H54 (cell line): ENCODE measurements around the gene CASP5.
"Not testable (repeated sequence)": the region's sequence is repeated elsewhere in the genome, so short reads cannot be mapped to it uniquely, and the experiment has no call there.

ENCODE experiments used
- DNase-seq: peaks from one replicate; pipeline ENCODE4 v3.0.0; 2011; ENCODE audit warnings: low spot score, mixed read lengths; ENCODE audit not compliant: insufficient read length
- FAIRE-seq: peaks from 3 replicates; lab custom pipeline; 2011; peaks lifted over from hg19 to GRCh38; lab: Jason Lieb, UNC
- POLR2A ChIP-seq: IDR thresholded peaks from 2 replicates; pipeline ENCODE4 v1.6.1; 2011; ENCODE audit warnings: low read depth, mild to moderate bottlenecking, low read length

The CASP5 gene

DNA sequence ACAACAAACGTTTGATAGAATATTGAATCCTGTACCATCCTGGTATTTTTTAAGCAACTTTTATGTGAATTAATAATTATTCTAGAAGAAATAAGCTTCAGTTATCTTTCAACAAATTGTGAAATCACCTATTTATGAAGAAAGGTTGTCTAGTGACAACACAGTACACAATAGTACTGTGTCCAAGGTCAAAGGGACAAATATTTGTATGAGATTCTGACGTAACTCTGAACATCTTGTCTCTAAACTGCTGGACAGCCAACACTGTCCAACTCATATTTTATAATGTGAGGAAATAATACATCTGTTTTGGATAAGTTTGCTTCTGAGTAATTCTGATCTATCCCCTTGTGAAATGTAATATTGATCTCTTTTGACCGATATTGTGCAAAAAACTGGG, 18.9 kb downstream of the CASP5 start:
- TF ChIP-seq POLR2A, result no peak

GRCh38 chr11:105003151-105003550, 19.8 kb downstream of the CASP5 start:
- TF ChIP-seq POLR2A, result no peak
- no peak for FAIRE-seq

More for the DNA sequence above, 18.9 kb downstream of the CASP5 start:
- FAIRE-seq, result no peak
- no peak for DNase-seq

GRCh38 chr11:105000797-105001196, 22.2 kb downstream of the CASP5 start:
- TF ChIP-seq POLR2A, result no peak
- FAIRE-seq (no peak), DNase-seq (no peak)

More at GRCh38 chr11:105003151-105003550, 19.8 kb downstream of the CASP5 start:
- no peak for DNase-seq

GRCh38 chr11:105000167-105000566, 22.8 kb downstream of the CASP5 start:
- FAIRE-seq (peak; percentile 11), DNase-seq (no peak)
- no peak for TF ChIP-seq POLR2A

- no peak for TF ChIP-seq POLR2A
- FAIRE-seq, result no peak
Measured at GRCh38 chr11:104999721-105000120, 23.2 kb downstream of the CASP5 start.

DNA sequence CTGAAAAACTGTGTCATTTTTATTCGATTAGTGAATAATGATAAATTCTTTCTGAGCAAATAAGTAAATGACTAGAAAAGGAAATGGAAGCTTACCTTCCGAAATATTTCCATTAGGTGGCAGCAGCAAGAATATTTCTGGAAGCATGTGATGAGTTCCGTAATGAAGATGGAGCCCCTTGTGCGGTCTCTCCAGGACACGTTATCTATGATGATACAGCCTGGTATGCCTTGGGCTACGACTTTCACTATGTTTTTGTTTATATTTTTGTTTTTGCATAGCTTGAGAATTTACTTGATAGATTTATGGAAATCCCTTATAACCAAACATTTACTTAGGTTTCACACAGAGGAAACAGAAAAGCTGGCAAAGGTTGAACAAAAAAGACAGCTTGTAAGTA, 25.7 kb downstream of the CASP5 start:
- DNase-seq (no peak), FAIRE-seq (no peak)
- no peak for TF ChIP-seq POLR2A

More at GRCh38 chr11:104999721-105000120, 23.2 kb downstream of the CASP5 start:
- DNase-seq, result no peak

DNA sequence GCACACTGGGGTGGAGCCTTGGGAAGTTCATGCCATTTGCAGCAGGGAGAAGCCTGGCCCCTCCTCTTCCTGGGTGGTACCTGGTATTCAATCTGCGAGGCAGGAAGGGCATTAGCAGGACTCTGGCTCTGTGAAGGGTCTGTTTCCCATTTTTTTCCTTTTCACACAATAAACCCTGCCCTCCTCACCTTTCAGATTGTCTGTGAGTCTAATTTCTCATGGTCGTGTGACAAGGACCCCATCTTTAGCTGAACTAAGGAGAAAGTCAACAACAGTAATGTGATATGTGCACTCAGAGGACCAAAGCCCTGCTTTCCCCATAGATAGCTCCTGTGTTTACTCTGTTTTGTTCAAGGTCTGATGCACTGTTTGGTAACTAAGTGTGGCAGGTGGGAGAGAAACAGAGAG, 28.0 kb downstream of the CASP5 start:
- no peak for TF ChIP-seq POLR2A
- FAIRE-seq (no peak), DNase-seq (no peak)

GRCh38 chr11:104992781-104993180, 30.2 kb downstream of the CASP5 start:
- FAIRE-seq, result no peak
- DNase-seq, result no peak
- no peak for TF ChIP-seq POLR2A

- DNase-seq (no peak), FAIRE-seq (no peak)
- TF ChIP-seq POLR2A, result no peak
Measured at GRCh38 chr11:104991994-104992393, 31.0 kb downstream of the CASP5 start.

- FAIRE-seq (no peak), DNase-seq (no peak)
- TF ChIP-seq POLR2A, result no peak
Measured at GRCh38 chr11:104984808-104985207, 38.2 kb downstream of the CASP5 start.

DNA sequence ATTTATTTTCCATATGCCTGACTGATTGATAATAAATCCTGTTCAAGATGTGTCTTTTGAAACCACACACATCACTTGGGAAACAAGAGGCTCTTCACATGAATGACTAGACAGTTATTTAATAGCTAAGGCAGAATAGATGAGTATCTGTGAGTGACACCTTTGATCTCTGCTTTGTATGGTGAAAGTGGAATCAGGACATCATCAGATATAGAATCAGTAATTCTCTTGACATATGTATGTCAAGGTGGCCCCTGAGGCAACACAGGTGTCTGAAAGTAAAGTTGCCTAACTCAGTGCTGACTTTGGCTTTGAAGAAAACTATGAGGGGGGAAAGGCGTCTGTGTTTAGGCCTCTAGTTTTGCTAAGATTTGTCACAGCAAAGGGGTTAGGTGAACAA, 43.1 kb downstream of the CASP5 start:
- DNase-seq (no peak), FAIRE-seq (no peak)
- no peak for TF ChIP-seq POLR2A

DNA sequence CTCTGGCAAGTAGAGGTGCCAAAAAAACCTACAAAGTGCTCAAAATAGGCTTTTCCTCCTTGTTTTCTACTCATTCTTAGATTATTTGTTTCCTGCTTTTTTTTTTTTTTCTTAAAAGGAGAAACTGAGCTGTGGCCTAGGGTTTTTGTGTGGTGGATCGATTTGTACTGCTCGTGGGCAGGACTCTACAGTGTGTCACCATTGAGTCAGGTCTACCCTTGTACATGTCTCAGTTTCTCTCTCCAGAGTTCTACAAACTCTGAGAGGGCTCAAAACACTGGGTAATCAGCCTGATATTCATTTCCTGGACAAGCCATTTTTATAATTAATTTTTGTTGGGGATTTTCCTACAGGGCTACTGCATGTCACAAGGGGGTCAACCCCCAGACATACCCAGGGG, 49.4 kb downstream of the CASP5 start:
- TF ChIP-seq POLR2A, result no peak
- FAIRE-seq (no peak), DNase-seq (no peak)

- FAIRE-seq, result not testable (repeated sequence)
Measured at GRCh38 chr11:104972924-104973323, 50.0 kb downstream of the CASP5 start.

DNA sequence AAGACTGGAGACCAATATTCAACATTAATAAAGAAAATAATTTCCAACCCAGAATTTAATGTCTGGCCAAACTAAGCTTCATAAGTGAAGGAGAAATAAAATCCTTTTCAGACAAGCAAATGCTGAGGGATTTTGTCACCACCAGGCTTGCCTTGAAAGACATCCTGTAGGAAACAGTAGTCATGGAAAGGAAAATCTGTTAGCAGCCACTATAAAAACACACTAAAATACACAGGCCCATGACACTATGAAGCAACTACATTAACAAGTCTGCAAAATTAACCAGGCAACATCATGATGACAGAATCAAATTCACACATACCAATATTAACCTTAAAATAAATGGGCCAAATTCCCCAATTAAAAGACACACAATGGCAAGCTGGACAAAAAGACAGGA, 52.2 kb downstream of the CASP5 start:
- DNase-seq (no peak), FAIRE-seq (no peak)
- TF ChIP-seq POLR2A, result no peak

More at GRCh38 chr11:104972924-104973323, 50.0 kb downstream of the CASP5 start:
- not testable (repeated sequence) for DNase-seq

- no peak for TF ChIP-seq POLR2A
- no peak for DNase-seq
- no peak for FAIRE-seq
Measured at GRCh38 chr11:104968856-104969776, 53.9 kb downstream of the CASP5 start.

- no peak for TF ChIP-seq POLR2A
- DNase-seq, result no peak
- no peak for FAIRE-seq
Measured at GRCh38 chr11:104968355-104968855, 54.6 kb downstream of the CASP5 start, which contains the start of gene CASP4. CASP4 (minus strand) TSS chr11:104968574; CDS start chr11:104968525, 49 bp downstream.
